Epithelial cell of umbilical artery (primary cell): Measurements from ENCODE around the gene OSR1. TPM values are rescaled to one million over a fixed set of nuclear protein-coding genes. Genes with fewer than 3 reads are reported as not detected.

Source experiments
- total RNA-seq: library from RNA; depleted of rRNA; stranded (reverse); fragments of >200 nt; gene quantifications from 2 replicates; pipeline ENCODE4 v1.2.3, GENCODE V29; 2014

The OSR1 gene
- under 0.01 TPM in 1 of 2 replicates, not detected in the other for total RNA-seq

DNA sequence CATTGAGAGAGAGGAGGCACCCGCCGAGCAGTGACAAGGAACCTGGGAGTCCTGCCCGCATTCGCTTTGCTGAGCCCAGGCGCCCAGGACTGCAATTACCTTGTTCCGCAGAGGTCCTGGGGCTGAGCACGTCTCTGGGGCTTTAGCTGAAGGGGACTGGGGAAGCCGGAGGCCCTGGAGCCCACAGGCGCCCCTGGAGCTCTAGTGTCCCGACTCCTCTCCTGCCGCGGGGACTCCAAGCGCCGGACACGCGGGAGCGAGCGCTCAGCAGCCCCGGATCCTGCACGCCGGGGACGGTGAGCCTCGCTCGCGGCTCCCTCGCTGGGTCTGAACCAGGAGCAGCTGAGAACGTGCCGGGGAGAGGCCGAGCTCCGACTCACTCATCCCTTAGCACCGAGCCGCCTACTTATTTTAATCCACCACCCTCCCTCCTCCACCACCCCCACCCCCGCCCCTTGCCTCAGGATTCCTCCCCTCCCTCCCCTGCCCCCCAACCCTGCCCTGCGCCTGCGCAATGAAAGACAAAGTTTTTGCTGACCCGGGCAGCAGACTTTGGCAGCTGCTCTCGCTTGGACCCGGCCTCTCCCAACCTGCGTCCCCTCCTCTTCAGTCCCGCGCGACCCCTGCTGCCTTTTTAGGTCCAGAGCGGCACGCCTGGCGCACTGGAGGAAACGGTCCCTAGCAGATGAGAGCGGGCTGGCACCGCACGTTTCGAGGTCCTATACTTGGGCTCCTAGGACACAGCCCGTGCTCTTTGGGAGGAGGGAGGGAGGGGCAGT is at the start of gene OSR1:
OSR1 (minus strand) TSS at position 382 of the 779 bp plus-strand sequence. CDS start 4,818 bp downstream, outside the sequence.

